HG03159 (cell line): ENCODE results near the gene MGP.

Source experiments
- ATAC-seq: cut with Tn5 transposase; IDR thresholded peaks from one replicate; pipeline ENCODE4 v1.9.1; 2021; ENCODE audit warnings: mild to moderate bottlenecking, moderate library complexity; ENCODE audit not compliant: unreplicated experiment

The MGP gene

GRCh38 chr12:14833336-14833735, 52.3 kb downstream of the MGP start:
- ATAC-seq: no peak
